ENCODE data around the gene CACNG4. TPM values are rescaled to one million over a fixed set of nuclear protein-coding genes. Genes with fewer than 3 reads are reported as not detected.

CACNG4 gene
- total RNA-seq (2021; ENCODE audit: unreplicated experiment), result 40.3 TPM
- 37.7 TPM for polyA plus RNA-seq (2012; ENCODE audit: insufficient read length)
- Bru-seq, nascent RNA, result percentile 64 among the genes with signal in this experiment
- percentile 66 among the genes with signal in this experiment for BruChase-seq, experiment 1, labeled RNA remaining after a 2-hour chase
- BruChase-seq, experiment 2, labeled RNA remaining after a 6-hour chase, result percentile 72 among the genes with signal in this experiment
- long read RNA-seq, transcript CACNG4-201 (4 exons, 3,380 nt), result major isoform, 40 of 76 reads
- long read RNA-seq, partial matches to known transcripts, result 32 of 76 reads
- long read RNA-seq, other reads (novel, unspliced or antisense), result 4 of 76 reads

DNA sequence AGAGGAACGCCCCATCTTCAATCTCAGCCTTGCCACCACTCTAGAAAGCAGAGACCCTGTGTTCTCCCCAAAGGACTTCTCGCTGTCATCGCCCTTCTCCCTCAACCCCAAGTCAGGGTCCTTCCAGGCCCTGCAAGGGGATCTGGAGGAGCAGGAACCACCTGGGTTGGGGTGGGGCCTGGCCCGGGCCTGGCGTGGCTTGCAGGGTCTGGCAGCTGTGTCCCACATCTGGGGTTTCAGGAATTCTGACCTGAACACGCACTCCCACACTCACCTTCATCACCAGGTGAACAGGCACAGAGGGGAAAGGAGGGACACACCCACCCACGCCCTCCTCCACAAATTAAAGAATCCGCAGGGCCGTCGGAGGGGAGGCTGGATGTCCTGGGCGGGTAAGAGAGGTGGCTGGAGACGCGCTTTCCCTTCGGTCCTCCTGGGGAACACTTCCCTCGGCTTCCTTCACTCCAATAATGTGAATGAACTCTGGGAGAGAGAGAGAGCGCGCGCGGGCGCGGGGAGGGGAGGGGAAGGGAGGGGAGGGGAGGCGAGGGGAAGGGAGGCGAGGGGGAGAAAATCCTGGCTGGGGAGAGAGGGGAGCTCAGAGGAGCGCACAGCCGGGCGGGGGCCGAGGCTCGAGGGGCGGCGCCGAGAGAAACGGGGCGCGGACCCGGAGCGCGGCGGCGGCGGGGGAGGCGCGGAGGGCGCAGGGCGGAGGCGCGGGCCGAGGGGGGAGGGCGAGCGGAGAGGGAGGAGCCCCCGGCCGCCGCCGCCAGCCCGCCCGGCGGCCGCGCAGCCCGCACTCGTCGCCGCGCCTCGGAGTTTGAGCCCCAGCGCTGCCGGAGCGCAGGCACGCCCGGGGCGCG lies at the start of gene CACNG4:
Gene CACNG4, plus strand, starts transcription at position 799 of the 863 bp plus-strand sequence. CDS start 205 bp downstream, outside the sequence.
- Histone ChIP-seq H3K27me3 (ENCODE audit: control insufficient read depth, insufficient read depth, low read length) (no peaks in the 10 kb centered on the region), H3K4me1 (ENCODE audit: control insufficient read depth, insufficient read depth, low read length) (peaks cover 29% of the 10 kb centered on the region), H3K27ac (ENCODE audit: low read length) (peak within 1 kb of the TSS; percentile 82), H3K36me3 (ENCODE audit: control insufficient read depth, insufficient read depth, low read length) (no peaks in the 10 kb centered on the region), H3K9me3 (ENCODE audit: control insufficient read depth, insufficient read depth, low read depth, low read length) (no peaks in the 10 kb centered on the region), H3K4me3 (ENCODE audit: low read depth in 2 of 2, low read length in 2 of 2) (peak within 1 kb of the TSS; percentile 66 to 76)
- in situ Hi-C loops (cut with HindIII; ENCODE audit: low pct_unique_long_range_greater_than_20kb, low sequenced_read_pairs), result no loop called here
- TF ChIP-seq, protein P1, sequence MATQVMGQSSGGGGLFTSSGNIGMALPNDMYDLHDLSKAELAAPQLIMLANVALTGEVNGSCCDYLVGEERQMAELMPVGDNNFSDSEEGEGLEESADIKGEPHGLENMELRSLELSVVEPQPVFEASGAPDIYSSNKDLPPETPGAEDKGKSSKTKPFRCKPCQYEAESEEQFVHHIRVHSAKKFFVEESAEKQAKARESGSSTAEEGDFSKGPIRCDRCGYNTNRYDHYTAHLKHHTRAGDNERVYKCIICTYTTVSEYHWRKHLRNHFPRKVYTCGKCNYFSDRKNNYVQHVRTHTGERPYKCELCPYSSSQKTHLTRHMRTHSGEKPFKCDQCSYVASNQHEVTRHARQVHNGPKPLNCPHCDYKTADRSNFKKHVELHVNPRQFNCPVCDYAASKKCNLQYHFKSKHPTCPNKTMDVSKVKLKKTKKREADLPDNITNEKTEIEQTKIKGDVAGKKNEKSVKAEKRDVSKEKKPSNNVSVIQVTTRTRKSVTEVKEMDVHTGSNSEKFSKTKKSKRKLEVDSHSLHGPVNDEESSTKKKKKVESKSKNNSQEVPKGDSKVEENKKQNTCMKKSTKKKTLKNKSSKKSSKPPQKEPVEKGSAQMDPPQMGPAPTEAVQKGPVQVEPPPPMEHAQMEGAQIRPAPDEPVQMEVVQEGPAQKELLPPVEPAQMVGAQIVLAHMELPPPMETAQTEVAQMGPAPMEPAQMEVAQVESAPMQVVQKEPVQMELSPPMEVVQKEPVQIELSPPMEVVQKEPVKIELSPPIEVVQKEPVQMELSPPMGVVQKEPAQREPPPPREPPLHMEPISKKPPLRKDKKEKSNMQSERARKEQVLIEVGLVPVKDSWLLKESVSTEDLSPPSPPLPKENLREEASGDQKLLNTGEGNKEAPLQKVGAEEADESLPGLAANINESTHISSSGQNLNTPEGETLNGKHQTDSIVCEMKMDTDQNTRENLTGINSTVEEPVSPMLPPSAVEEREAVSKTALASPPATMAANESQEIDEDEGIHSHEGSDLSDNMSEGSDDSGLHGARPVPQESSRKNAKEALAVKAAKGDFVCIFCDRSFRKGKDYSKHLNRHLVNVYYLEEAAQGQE (IDR thresholded peaks at IDR 0.05; ENCODE audit: insufficient read depth in 1 of 2, low read depth in 2 of 2, low read length in 1 of 2), result no peak
- TF ChIP-seq TCF7L2 (IDR thresholded peaks at IDR 0.05; ENCODE audit: low read depth, low read length) (no peak), SIN3A (IDR thresholded peaks at IDR 0.05; ENCODE audit: borderline replicate concordance, insufficient read depth, low read depth, low read length) (no peak), POLR2AphosphoS5 (IDR thresholded peaks at IDR 0.05; ENCODE audit: low read depth, low read length) (no peak)
- TF ChIP-seq, protein P2, sequence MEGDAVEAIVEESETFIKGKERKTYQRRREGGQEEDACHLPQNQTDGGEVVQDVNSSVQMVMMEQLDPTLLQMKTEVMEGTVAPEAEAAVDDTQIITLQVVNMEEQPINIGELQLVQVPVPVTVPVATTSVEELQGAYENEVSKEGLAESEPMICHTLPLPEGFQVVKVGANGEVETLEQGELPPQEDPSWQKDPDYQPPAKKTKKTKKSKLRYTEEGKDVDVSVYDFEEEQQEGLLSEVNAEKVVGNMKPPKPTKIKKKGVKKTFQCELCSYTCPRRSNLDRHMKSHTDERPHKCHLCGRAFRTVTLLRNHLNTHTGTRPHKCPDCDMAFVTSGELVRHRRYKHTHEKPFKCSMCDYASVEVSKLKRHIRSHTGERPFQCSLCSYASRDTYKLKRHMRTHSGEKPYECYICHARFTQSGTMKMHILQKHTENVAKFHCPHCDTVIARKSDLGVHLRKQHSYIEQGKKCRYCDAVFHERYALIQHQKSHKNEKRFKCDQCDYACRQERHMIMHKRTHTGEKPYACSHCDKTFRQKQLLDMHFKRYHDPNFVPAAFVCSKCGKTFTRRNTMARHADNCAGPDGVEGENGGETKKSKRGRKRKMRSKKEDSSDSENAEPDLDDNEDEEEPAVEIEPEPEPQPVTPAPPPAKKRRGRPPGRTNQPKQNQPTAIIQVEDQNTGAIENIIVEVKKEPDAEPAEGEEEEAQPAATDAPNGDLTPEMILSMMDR (IDR thresholded peaks at IDR 0.05), result no peak
- ChIA-PET POLR2A (no interaction called here), CTCF (no interaction called here)
- BruUV-seq (replicated peaks), result TSS peak; percentile 81
- DNase-seq (ENCODE audit: low read depth, low spot score) (no peak), ATAC-seq (peak; percentile 67)
- intact Hi-C loops (cut with micrococcal nuclease; ENCODE audit: unreplicated experiment), result no loop called here

DNA sequence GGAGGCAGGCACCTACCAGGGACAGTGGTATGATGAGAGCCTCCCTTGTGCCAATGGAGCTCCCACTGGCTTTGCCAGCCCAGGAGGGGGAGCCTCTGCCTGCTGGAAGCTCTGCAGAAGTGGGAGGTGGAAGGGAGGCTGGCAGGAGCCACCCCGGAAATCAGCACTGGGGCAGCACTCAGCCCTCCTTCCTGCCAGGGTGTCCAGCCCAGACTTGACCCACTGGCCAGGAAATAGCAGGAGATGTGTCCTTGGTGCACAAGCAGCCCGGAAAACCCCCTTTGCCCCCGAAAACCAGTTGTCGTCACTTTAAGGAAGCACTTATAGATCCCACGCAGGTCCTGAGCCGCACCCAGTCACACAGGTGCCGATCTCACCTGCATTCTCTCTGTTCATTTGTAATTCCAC lies 49.3 kb upstream of the CACNG4 start:
- POLR2A ChIA-PET, result no interaction called here
- in situ Hi-C loops (cut with HindIII; ENCODE audit: low pct_unique_long_range_greater_than_20kb, low sequenced_read_pairs), result no loop called here

More for the DNA sequence above, 49.3 kb upstream of the CACNG4 start:
- intact Hi-C loops (cut with micrococcal nuclease; ENCODE audit: unreplicated experiment), result no loop called here
- H3K27ac ChIP-seq (ENCODE audit: low read length), result no peak overlapping the region
- no peaks in the 10 kb centered on the region for H3K36me3 ChIP-seq (ENCODE audit: control insufficient read depth, insufficient read depth, low read length)
- CTCF ChIA-PET, result interaction anchor here (0.6 to 1.2 kb wide), 5 partner anchors 28 to 221 kb away, joined by 3 to 17 read pairs (median 5); no protein-coding TSS in a partner anchor
- no peaks in the 10 kb centered on the region for H3K27me3 ChIP-seq (ENCODE audit: control insufficient read depth, insufficient read depth, low read length)
- no peak overlapping the region for H3K4me3 ChIP-seq (ENCODE audit: low read depth in 2 of 2, low read length in 2 of 2)
- no peak for DNase-seq (ENCODE audit: low read depth, low spot score)
- no TSS peak for BruUV-seq (replicated peaks)
- H3K9me3 ChIP-seq (ENCODE audit: control insufficient read depth, insufficient read depth, low read depth, low read length), result no peaks in the 10 kb centered on the region
- TF ChIP-seq, protein P1 (IDR thresholded peaks at IDR 0.05; ENCODE audit: insufficient read depth in 1 of 2, low read depth in 2 of 2, low read length in 1 of 2), result no peak
- TF ChIP-seq, protein P2 (IDR thresholded peaks at IDR 0.05), result peak; percentile 67
- no peak for TF ChIP-seq TCF7L2 (IDR thresholded peaks at IDR 0.05; ENCODE audit: low read depth, low read length)
- no peaks in the 10 kb centered on the region for H3K4me1 ChIP-seq (ENCODE audit: control insufficient read depth, insufficient read depth, low read length)
- ATAC-seq, result peak; percentile 94

All from Panc1 (cell line).